ENCODE results near the gene ACSS3. TPM values are rescaled to one million over a fixed set of nuclear protein-coding genes. Genes with fewer than 3 reads are reported as not detected.

Gene ACSS3
- total and polyA plus RNA-seq, 4 donors = 18.2 to 94.3 (median 32.5) TPM

DNA sequence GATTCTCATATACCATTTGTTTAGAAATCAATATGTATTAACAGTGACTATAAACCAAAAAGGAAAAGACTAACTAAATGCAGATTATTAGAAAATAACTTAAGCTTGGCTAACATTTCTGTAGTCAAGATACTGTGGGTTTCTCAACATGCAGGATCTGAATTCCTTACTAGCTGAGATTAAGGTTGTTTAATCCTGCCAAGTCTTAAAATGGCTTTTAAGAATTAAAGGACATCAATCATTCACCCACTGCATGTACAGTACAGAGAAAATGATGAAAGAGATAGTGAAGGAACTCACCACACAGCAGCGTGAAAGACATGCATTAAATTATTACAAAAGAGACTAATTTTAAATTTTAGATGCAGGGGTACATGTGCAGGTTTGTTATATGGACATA lies 3.8 kb downstream of the ACSS3 start:
- no peak overlapping the region for H3K4me3 ChIP-seq (ENCODE audit: low read depth in 1 of 3, low read length in 3 of 3)
- no peak overlapping the region for H3K9ac ChIP-seq (ENCODE audit: low read depth in 1 of 2, low read length in 2 of 2)
- WGBS = 90% methylated on average over 1 of the region's 1 CpG
- no peak overlapping the region for H3K27ac ChIP-seq (ENCODE audit: low read depth in 1 of 2, low read length in 2 of 2)
- TF ChIP-seq YY1 (IDR thresholded peaks at IDR 0.05) (no peak), FOXA1 (IDR thresholded peaks at IDR 0.05) (no peak), HNF4A (conservative IDR thresholded peaks at IDR 0.05) (no peak), EGR1 (IDR thresholded peaks at IDR 0.05; ENCODE audit: low read depth in 2 of 2) (no peak), CTCF (IDR thresholded peaks at IDR 0.05; ENCODE audit: low read depth, low read length, missing input control) (no peak), SP1 (IDR thresholded peaks at IDR 0.05) (no peak), NR2F2 (IDR thresholded peaks at IDR 0.05) (no peak), FOXA2 (IDR thresholded peaks at IDR 0.05) (no peak), GABPA (IDR thresholded peaks at IDR 0.05 in 1 of 2, conservative IDR thresholded peaks at IDR 0.05 in 1 of 2) (no peak), MAX (IDR thresholded peaks at IDR 0.05) (no peak), TAF1 (conservative IDR thresholded peaks at IDR 0.05) (no peak), HNF4G (IDR thresholded peaks at IDR 0.05) (no peak), RAD21 (IDR thresholded peaks at IDR 0.05) (no peak), RXRA (IDR thresholded peaks at IDR 0.05) (no peak)
- TF ChIP-seq, protein P1, sequence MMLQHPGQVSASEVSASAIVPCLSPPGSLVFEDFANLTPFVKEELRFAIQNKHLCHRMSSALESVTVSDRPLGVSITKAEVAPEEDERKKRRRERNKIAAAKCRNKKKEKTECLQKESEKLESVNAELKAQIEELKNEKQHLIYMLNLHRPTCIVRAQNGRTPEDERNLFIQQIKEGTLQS (IDR thresholded peaks at IDR 0.05) = no peak
- TF ChIP-seq, protein P2, sequence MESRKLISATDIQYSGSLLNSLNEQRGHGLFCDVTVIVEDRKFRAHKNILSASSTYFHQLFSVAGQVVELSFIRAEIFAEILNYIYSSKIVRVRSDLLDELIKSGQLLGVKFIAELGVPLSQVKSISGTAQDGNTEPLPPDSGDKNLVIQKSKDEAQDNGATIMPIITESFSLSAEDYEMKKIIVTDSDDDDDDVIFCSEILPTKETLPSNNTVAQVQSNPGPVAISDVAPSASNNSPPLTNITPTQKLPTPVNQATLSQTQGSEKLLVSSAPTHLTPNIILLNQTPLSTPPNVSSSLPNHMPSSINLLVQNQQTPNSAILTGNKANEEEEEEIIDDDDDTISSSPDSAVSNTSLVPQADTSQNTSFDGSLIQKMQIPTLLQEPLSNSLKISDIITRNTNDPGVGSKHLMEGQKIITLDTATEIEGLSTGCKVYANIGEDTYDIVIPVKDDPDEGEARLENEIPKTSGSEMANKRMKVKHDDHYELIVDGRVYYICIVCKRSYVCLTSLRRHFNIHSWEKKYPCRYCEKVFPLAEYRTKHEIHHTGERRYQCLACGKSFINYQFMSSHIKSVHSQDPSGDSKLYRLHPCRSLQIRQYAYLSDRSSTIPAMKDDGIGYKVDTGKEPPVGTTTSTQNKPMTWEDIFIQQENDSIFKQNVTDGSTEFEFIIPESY (IDR thresholded peaks at IDR 0.05) = no peak
- TF ChIP-seq, protein P3, sequence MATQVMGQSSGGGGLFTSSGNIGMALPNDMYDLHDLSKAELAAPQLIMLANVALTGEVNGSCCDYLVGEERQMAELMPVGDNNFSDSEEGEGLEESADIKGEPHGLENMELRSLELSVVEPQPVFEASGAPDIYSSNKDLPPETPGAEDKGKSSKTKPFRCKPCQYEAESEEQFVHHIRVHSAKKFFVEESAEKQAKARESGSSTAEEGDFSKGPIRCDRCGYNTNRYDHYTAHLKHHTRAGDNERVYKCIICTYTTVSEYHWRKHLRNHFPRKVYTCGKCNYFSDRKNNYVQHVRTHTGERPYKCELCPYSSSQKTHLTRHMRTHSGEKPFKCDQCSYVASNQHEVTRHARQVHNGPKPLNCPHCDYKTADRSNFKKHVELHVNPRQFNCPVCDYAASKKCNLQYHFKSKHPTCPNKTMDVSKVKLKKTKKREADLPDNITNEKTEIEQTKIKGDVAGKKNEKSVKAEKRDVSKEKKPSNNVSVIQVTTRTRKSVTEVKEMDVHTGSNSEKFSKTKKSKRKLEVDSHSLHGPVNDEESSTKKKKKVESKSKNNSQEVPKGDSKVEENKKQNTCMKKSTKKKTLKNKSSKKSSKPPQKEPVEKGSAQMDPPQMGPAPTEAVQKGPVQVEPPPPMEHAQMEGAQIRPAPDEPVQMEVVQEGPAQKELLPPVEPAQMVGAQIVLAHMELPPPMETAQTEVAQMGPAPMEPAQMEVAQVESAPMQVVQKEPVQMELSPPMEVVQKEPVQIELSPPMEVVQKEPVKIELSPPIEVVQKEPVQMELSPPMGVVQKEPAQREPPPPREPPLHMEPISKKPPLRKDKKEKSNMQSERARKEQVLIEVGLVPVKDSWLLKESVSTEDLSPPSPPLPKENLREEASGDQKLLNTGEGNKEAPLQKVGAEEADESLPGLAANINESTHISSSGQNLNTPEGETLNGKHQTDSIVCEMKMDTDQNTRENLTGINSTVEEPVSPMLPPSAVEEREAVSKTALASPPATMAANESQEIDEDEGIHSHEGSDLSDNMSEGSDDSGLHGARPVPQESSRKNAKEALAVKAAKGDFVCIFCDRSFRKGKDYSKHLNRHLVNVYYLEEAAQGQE (IDR thresholded peaks at IDR 0.05) = no peak
- H3K27me3 ChIP-seq (ENCODE audit: control insufficient read depth in 4 of 4, insufficient read depth in 4 of 4, low read length in 3 of 4) = no peaks in the 10 kb centered on the region
- peaks cover 5 to 53% (median 19%) of the 10 kb centered on the region in 4 donors for H3K4me1 ChIP-seq (ENCODE audit: control insufficient read depth in 4 of 4, insufficient read depth in 4 of 4, low read length in 3 of 4)
- no peak for DNase-seq (ENCODE audit: low spot score)
- H3K9me3 ChIP-seq (ENCODE audit: control insufficient read depth in 4 of 4, low read length in 3 of 4) = no peaks in the 10 kb centered on the region
- H3K36me3 ChIP-seq (ENCODE audit: control insufficient read depth in 4 of 4, insufficient read depth in 3 of 4, low read depth in 1 of 4, low read length in 3 of 4) = no peaks in the 10 kb centered on the region

Data from liver (tissue), 9 donors.